Colonic mucosa (tissue), 4 donors: Measurements from ENCODE around the gene ETHE1. TPM values are rescaled to one million over a fixed set of nuclear protein-coding genes. Genes with fewer than 3 reads are reported as not detected.

Experiments used
- DNase-seq: peaks from one replicate; pipeline ENCODE4 v3.0.0-alpha.2; 2020
- H3K27ac ChIP-seq: fragments of 200-600 bp; one replicate; pipeline ENCODE4 v1.8.0; 2021
- H3K27me3 ChIP-seq: fragments of 200-600 bp; one replicate; pipeline ENCODE4 v1.8.0; 2021
- H3K36me3 ChIP-seq: fragments of 200-600 bp; one replicate; pipeline ENCODE4 v1.8.0; 2021
- H3K4me1 ChIP-seq: fragments of 200-600 bp; one replicate; pipeline ENCODE4 v1.8.0; 2021; ENCODE audit warnings: mild to moderate bottlenecking
- H3K4me3 ChIP-seq: fragments of 200-600 bp; one replicate; pipeline ENCODE4 v1.8.0; 2021
- H3K9ac ChIP-seq, 2 donors: one replicate each; pipeline ENCODE4 v1.7.0; 2013; ENCODE audit warnings: control low read depth in 2 of 2, low read depth in 2 of 2, low read length in 2 of 2
- H3K9me3 ChIP-seq: fragments of 200-600 bp; one replicate; pipeline ENCODE4 v1.8.0; 2021
- intact Hi-C: fragments of 100-400 bp; cut with DNase I; formaldehyde crosslinking; loops from one replicate; pipeline ENCODE4 v1.14.1; 2022
- total RNA-seq, 2 donors: library from RNA; stranded (reverse); fragmentation: NEBNext Ultra II Directional in 1 of 2; extraction: Animal tissue kit (Norgen Biotek cat#: 25700) in 1 of 2; gene quantifications; one replicate each; pipeline ENCODE4 v1.2.1, GENCODE V29; 2021
- TF ChIP-seq, protein P1 (sequence below): fragments of 200-600 bp; IDR thresholded peaks from one replicate; pipeline ENCODE4 v1.8.0; 2022; ENCODE audit warnings: antibody characterized with exemption, mild to moderate bottlenecking
- donor health status: healthy.
- donor health status: DM: no; HTN: no; CAD: no.
- donor health status: DM: no; HTN: no; CAD: no.

Gene ETHE1
- total RNA-seq, 2 donors from 2014 or later: 482 to 569 TPM

DNA sequence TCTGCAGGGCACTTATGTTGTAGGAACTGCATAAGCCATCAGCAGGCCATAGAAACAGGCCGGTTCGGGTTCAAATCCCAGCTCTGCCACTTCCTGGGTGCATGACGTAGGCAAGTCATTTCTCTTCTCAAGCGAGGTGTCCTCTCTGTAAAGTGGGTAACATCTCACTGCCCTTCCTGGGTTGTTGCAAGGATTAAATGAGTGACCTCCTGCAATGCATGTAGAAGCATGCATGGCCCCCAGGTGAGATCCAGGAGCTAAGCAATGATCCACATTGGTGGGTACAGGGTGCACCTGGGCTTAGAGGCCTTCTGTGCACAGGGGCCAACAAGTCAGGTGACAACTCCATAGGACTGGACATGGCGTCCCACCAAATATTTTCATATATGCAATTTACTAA, 36.2 kb downstream of the ETHE1 start:
- TF ChIP-seq, protein P1, sequence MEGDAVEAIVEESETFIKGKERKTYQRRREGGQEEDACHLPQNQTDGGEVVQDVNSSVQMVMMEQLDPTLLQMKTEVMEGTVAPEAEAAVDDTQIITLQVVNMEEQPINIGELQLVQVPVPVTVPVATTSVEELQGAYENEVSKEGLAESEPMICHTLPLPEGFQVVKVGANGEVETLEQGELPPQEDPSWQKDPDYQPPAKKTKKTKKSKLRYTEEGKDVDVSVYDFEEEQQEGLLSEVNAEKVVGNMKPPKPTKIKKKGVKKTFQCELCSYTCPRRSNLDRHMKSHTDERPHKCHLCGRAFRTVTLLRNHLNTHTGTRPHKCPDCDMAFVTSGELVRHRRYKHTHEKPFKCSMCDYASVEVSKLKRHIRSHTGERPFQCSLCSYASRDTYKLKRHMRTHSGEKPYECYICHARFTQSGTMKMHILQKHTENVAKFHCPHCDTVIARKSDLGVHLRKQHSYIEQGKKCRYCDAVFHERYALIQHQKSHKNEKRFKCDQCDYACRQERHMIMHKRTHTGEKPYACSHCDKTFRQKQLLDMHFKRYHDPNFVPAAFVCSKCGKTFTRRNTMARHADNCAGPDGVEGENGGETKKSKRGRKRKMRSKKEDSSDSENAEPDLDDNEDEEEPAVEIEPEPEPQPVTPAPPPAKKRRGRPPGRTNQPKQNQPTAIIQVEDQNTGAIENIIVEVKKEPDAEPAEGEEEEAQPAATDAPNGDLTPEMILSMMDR: no peak
- no peak for DNase-seq
- H3K27ac ChIP-seq: no peak overlapping the region
- H3K36me3 ChIP-seq: no peaks in the 10 kb centered on the region
- intact Hi-C loops: no loop called here
- H3K9me3 ChIP-seq: no peaks in the 10 kb centered on the region
- H3K4me3 ChIP-seq: no peak overlapping the region
- no peak overlapping the region for H3K9ac ChIP-seq
- H3K4me1 ChIP-seq: no peaks in the 10 kb centered on the region
- H3K27me3 ChIP-seq: no peaks in the 10 kb centered on the region

DNA sequence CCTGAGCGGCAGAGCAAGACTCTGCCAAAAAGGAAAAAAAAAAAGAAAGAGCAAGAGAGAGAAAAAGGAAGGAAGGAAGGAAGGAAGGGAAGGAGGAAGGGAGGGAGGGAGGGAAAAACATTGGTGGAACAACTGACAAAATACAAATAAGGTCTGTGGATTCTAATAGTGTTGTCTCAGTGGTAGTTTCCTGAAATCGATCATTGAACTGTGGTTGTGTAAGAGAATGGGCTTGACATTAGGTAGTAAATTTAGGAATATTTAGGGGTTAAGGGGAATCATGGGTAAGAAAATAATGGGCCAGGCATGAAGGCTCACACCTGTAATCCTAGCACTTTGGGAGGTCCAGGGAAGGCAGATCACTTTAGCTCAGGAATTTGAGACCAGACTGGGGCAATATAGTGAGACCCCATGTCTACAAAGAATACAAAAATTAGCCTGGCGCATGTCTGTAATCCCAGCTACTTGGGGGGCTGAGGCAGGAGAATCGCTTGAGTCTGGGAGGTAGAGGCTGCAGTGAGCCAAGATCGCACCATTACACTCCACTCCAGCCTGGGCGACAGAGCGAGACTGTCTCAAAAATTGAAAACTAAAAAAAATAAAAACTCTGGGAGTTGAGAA, 36.9 kb downstream of the ETHE1 start:
- DNase-seq: no peak
- TF ChIP-seq, protein P1: no peak
- no peaks in the 10 kb centered on the region for H3K27me3 ChIP-seq
- H3K9ac ChIP-seq: no peak overlapping the region
- no peaks in the 10 kb centered on the region for H3K9me3 ChIP-seq
- no peak overlapping the region for H3K27ac ChIP-seq
- intact Hi-C loops: no loop called here
- H3K4me1 ChIP-seq: no peaks in the 10 kb centered on the region
- no peak overlapping the region for H3K4me3 ChIP-seq
- no peaks in the 10 kb centered on the region for H3K36me3 ChIP-seq

DNA sequence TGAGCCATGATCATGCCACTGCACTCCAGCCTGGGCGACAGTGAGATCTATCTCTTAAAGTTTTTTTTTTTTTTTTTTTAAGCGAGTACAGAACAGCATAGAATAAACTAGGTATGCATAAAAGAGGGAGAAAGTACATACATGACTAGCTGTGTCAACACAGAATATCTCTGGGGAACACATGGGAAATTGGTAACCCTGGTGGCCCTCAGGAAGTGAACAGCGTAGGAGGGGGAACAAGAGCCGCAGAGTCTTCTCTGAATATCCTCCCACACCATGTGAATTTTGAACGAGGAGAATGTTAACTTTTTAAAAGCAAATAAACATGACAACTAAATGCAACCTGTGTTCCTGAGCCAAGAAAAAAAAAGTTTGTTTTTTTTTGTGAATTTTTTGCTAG, 37.7 kb downstream of the ETHE1 start:
- H3K9ac ChIP-seq: no peak overlapping the region
- no peaks in the 10 kb centered on the region for H3K9me3 ChIP-seq
- no peaks in the 10 kb centered on the region for H3K4me1 ChIP-seq
- no peak for DNase-seq
- TF ChIP-seq, protein P1: no peak
- H3K27me3 ChIP-seq: no peaks in the 10 kb centered on the region
- H3K4me3 ChIP-seq: no peak overlapping the region
- no peak overlapping the region for H3K27ac ChIP-seq
- no peaks in the 10 kb centered on the region for H3K36me3 ChIP-seq
- intact Hi-C loops: no loop called here

DNA sequence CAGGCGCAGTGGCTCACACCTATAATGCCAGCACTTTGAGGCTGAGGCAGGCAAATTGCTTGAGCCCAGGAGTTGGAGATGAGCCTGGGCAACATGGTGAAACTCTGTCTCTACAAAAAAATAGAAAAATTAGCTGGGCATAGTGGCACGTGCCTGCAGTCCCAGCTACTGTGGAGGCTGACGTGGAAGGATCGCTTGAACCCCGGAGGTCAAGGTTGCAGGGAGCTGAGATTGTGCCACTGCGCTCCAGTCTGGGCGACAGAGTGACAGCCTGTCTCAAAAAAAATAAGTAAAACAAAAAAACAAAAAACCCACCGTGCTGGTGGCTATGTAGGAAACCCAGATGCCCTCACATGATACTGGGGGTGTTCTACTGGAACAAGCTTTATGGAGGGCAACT, 38.8 kb downstream of the ETHE1 start:
- Histone ChIP-seq H3K36me3 (no peaks in the 10 kb centered on the region), H3K9ac (no peak overlapping the region), H3K27ac (no peak overlapping the region), H3K4me1 (no peaks in the 10 kb centered on the region), H3K9me3 (no peaks in the 10 kb centered on the region), H3K27me3 (no peaks in the 10 kb centered on the region), H3K4me3 (no peak overlapping the region)
- TF ChIP-seq, protein P1: no peak
- intact Hi-C loops: no loop called here
- DNase-seq: no peak

DNA sequence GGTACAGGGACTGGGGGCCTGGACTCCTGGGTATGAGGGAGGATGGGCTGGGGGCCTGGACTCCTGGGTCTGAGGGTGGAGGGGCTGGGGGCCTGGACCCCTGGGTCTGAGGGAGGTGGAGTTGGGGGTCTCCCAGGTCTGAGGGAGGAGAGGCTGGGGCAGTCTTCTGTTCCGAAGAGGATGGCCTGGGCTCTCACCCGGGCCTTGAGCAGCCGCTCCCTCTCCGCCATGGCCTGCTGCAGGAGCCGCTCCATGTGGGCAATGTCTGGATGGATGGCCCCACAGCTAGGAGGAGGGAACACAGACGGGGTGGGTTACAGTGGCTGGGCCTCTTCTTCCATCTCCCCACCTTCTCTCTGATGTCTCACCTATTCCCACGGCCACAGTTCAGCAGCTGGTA, 40.6 kb downstream of the ETHE1 start:
- Histone ChIP-seq H3K4me1 (no peaks in the 10 kb centered on the region), H3K36me3 (no peaks in the 10 kb centered on the region), H3K9me3 (no peaks in the 10 kb centered on the region), H3K27ac (no peak overlapping the region), H3K9ac (no peak overlapping the region), H3K4me3 (no peak overlapping the region), H3K27me3 (no peaks in the 10 kb centered on the region)
- intact Hi-C loops: no loop called here
- no peak for DNase-seq
- TF ChIP-seq, protein P1: no peak
